CD4-positive, alpha-beta T cell (primary cell): ENCODE results near the gene MINDY3. TPM values are rescaled to one million over a fixed set of nuclear protein-coding genes. Genes with fewer than 3 reads are reported as not detected.
A peak's percentile ranks its signal among the peaks of the same experiment; 100 is the strongest.

Experiments used
- ATAC-seq: fragments of 200-7000 bp; cut with Tn5 transposase; one replicate; pipeline ENCODE4 v1.10.0; 2022; ENCODE audit warnings: mild to moderate bottlenecking; ENCODE audit not compliant: poor library complexity
- CTCF ChIA-PET: fragments of 350-600 bp; sonication (Branson Sonifier 250); formaldehyde crosslinking; loops from one replicate; lab custom pipeline; 2021; ENCODE audit warnings: antibody characterized with exemption, inconsistent platforms; lab: Charles Lee
- POLR2A ChIA-PET: fragments of 350-600 bp; sonication (Branson Sonifier 250); formaldehyde crosslinking; loops from one replicate; lab custom pipeline; 2021; ENCODE audit warnings: antibody characterized with exemption, inconsistent platforms; lab: Charles Lee
- DNase-seq, 14 experiments: peaks; one replicate each; pipeline ENCODE4 v3.0.0-alpha.2; 2013 to 2020; ENCODE audit warnings: mixed read lengths in 2 of 14
- H3K27ac ChIP-seq, 2 donors: one replicate each; pipeline versions ENCODE4 v1.5.1 to v1.7.0; 2013; ENCODE audit warnings: low read length in 2 of 2, low read depth in 1 of 2, mild to moderate bottlenecking in 1 of 2
- H3K27me3 ChIP-seq, 2 experiments: 1 replicate in 1 of 2; 2 replicates in 1 of 2; pipeline versions ENCODE4 v1.6.1 to v1.7.0; 2013; ENCODE audit warnings: low read length in 2 of 2, control low read depth in 1 of 2, mild to moderate bottlenecking in 1 of 2, moderate library complexity in 1 of 2; ENCODE audit not compliant: insufficient read depth in 2 of 2, control insufficient read depth in 1 of 2
- H3K36me3 ChIP-seq: one replicate; pipeline ENCODE4 v1.6.1; 2013; ENCODE audit warnings: low read length, control low read depth; ENCODE audit not compliant: insufficient read depth
- H3K4me1 ChIP-seq: one replicate; pipeline ENCODE4 v1.6.1; 2013; ENCODE audit warnings: low read length, control low read depth; ENCODE audit not compliant: insufficient read depth
- H3K4me3 ChIP-seq: one replicate; pipeline ENCODE4 v1.5.1; 2013; ENCODE audit warnings: mild to moderate bottlenecking, low read length, moderate library complexity
- H3K9me3 ChIP-seq, 2 experiments: 1 replicate in 1 of 2; 2 replicates in 1 of 2; pipeline versions ENCODE4 v1.6.1 to v1.7.0; 2013; ENCODE audit warnings: low read length in 2 of 2, mild to moderate bottlenecking in 2 of 2, control low read depth in 1 of 2, moderate library complexity in 1 of 2; ENCODE audit not compliant: control insufficient read depth in 1 of 2, insufficient read depth in 1 of 2
- H3K27ac Mint-ChIP-seq: one replicate; pipeline ENCODE4 v1.8.0; 2020; ENCODE audit warnings: mixed read lengths
- H3K27me3 Mint-ChIP-seq: one replicate; pipeline ENCODE4 v1.8.0; 2021; ENCODE audit warnings: mixed read lengths
- H3K36me3 Mint-ChIP-seq: one replicate; pipeline ENCODE4 v1.8.0; 2021; ENCODE audit warnings: low read depth, mixed read lengths
- H3K4me1 Mint-ChIP-seq: one replicate; pipeline ENCODE4 v1.8.0; 2021; ENCODE audit warnings: low read depth, mixed read lengths
- H3K4me3 Mint-ChIP-seq: one replicate; pipeline ENCODE4 v1.8.0; 2020; ENCODE audit warnings: mild to moderate bottlenecking, mixed read lengths
- H3K9me3 Mint-ChIP-seq: one replicate; pipeline ENCODE4 v1.8.0; 2020; ENCODE audit warnings: mixed read lengths
- intact Hi-C, 2 experiments: fragments of 100-400 bp; cut with DNase I in 1 of 2; cut with micrococcal nuclease in 1 of 2; formaldehyde crosslinking; loops; one replicate each; pipeline versions ENCODE4 v1.15.1 to v1.9.0; 2023 to 2025; cut with DNase I, micrococcal nuclease
- polyA plus RNA-seq, 2 donors: library from polyadenylated mRNA; unstranded; fragments of 120-200 nt; gene quantifications; one replicate each; pipeline ENCODE4 v1.2.1, GENCODE V29; 2013
- total RNA-seq, 174 experiments: library from RNA in 2 of 174; stranded (reverse) in 2 of 174; gene quantifications; one replicate each; pipeline ENCODE4 v1.2.3 and lab custom pipeline; 2021 to 2026
- TF ChIP-seq, protein P1 (sequence below): fragments of 200-600 bp; IDR thresholded peaks from one replicate; pipeline ENCODE4 v1.8.0; 2022; ENCODE audit warnings: antibody characterized with exemption, mild to moderate bottlenecking

MINDY3 gene
- total RNA-seq (10 to 100 TPM; 39.8 to 40.6 TPM), total RNA-seq (lab: John Stamatoyannopoulos, UW) (26.3 to 71.5 (median 47.5) reads per million in 172 experiments)
- polyA plus RNA-seq (2013, experiment 1 of 2) = 16.6 TPM
- polyA plus RNA-seq (2013, experiment 2 of 2) = 18.0 TPM

GRCh38 chr10:15859906-15860691 is at the start of gene MINDY3:
TSS of gene MINDY3 (minus strand) at chr10:15860507. CDS start at chr10:15860299, 208 bp downstream.
- intact Hi-C loops = loop anchor here in 1 of 2 experiments (5.0 kb wide), 3 partner anchors 577 to 1782 kb away; partner anchors contain the start of genes PTER, RSU1 and STAM
- no peaks in the 10 kb centered on the region for H3K9me3 ChIP-seq
- peak within 1 kb of the TSS in 1 of 2 donors; percentile 56 for H3K27ac ChIP-seq
- peak within 1 kb of the TSS; percentile 98 for H3K4me3 Mint-ChIP-seq
- peaks cover 52% of the 10 kb centered on the region for H3K4me1 Mint-ChIP-seq
- ChIA-PET POLR2A (interaction anchor here (1.1 to 2.4 kb wide), 4 partner anchors 17 to 1784 kb away, joined by 3 to 10 read pairs (median 6); partner anchors contain the start of genes PTER, RSU1 and STAM), CTCF (no interaction called here)
- ATAC-seq (peak; percentile 95), DNase-seq (peak; percentile 65 to 92 (median 76))
- H3K36me3 ChIP-seq = no peaks in the 10 kb centered on the region
- peaks cover 32% of the 10 kb centered on the region for H3K36me3 Mint-ChIP-seq
- peak within 1 kb of the TSS; percentile 83 for H3K4me3 ChIP-seq
- peak within 1 kb of the TSS; percentile 89 for H3K27ac Mint-ChIP-seq
- TF ChIP-seq, protein P1, sequence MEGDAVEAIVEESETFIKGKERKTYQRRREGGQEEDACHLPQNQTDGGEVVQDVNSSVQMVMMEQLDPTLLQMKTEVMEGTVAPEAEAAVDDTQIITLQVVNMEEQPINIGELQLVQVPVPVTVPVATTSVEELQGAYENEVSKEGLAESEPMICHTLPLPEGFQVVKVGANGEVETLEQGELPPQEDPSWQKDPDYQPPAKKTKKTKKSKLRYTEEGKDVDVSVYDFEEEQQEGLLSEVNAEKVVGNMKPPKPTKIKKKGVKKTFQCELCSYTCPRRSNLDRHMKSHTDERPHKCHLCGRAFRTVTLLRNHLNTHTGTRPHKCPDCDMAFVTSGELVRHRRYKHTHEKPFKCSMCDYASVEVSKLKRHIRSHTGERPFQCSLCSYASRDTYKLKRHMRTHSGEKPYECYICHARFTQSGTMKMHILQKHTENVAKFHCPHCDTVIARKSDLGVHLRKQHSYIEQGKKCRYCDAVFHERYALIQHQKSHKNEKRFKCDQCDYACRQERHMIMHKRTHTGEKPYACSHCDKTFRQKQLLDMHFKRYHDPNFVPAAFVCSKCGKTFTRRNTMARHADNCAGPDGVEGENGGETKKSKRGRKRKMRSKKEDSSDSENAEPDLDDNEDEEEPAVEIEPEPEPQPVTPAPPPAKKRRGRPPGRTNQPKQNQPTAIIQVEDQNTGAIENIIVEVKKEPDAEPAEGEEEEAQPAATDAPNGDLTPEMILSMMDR = no peak
- H3K27me3 ChIP-seq = peaks cover 0 to 17% of the 10 kb centered on the region in 2 experiments
- peaks cover 19% of the 10 kb centered on the region for H3K27me3 Mint-ChIP-seq
- peaks cover 10% of the 10 kb centered on the region for H3K4me1 ChIP-seq
- no peaks in the 10 kb centered on the region for H3K9me3 Mint-ChIP-seq

GRCh38 chr10:15901889-15902288 is 41.6 kb upstream of the MINDY3 start:
- ChIA-PET CTCF (interaction anchor here (0.8 to 1.5 kb wide), 3 partner anchors 9 to 954 kb away, joined by 3 to 7 read pairs (median 3); no protein-coding TSS in a partner anchor), POLR2A (no interaction called here)
- no peaks in the 10 kb centered on the region for H3K4me1 ChIP-seq
- H3K4me3 ChIP-seq = no peak overlapping the region
- H3K27ac ChIP-seq = no peak overlapping the region
- no peaks in the 10 kb centered on the region for H3K9me3 Mint-ChIP-seq
- DNase-seq (no peak), ATAC-seq (no peak)
- H3K4me1 Mint-ChIP-seq = no peaks in the 10 kb centered on the region
- H3K9me3 ChIP-seq = no peaks in the 10 kb centered on the region
- H3K4me3 Mint-ChIP-seq = no peak overlapping the region
- TF ChIP-seq, protein P1 = no peak
- intact Hi-C loops = loop anchor here (2.0 to 10.0 kb wide), 3 partner anchors 643 to 875 kb away; no protein-coding TSS in a partner anchor
- peaks cover under 1 to 14% of the 10 kb centered on the region in 2 experiments for H3K27me3 ChIP-seq
- H3K36me3 Mint-ChIP-seq = no peaks in the 10 kb centered on the region
- H3K27ac Mint-ChIP-seq = no peak overlapping the region
- H3K36me3 ChIP-seq = no peaks in the 10 kb centered on the region
- peaks cover 33% of the 10 kb centered on the region for H3K27me3 Mint-ChIP-seq

- Histone ChIP-seq H3K4me1 (no peaks in the 10 kb centered on the region), H3K4me3 (no peak overlapping the region), H3K27me3 (peaks cover 5 to 24% of the 10 kb centered on the region in 2 experiments), H3K9me3 (no peaks in the 10 kb centered on the region), H3K36me3 (no peaks in the 10 kb centered on the region), H3K27ac (no peak overlapping the region)
- intact Hi-C loops = no loop called here
- Mint-ChIP-seq H3K27me3 (peaks cover 51% of the 10 kb centered on the region), H3K36me3 (no peaks in the 10 kb centered on the region), H3K27ac (no peak overlapping the region), H3K4me3 (no peak overlapping the region), H3K4me1 (no peaks in the 10 kb centered on the region), H3K9me3 (no peaks in the 10 kb centered on the region)
- DNase-seq = no peak
- ChIA-PET POLR2A (no interaction called here), CTCF (no interaction called here)
- TF ChIP-seq, protein P1 = peak; percentile 19
- no peak for ATAC-seq
Measured at GRCh38 chr10:15898046-15898445, 37.7 kb upstream of the MINDY3 start.
